Stimulated activated CD8-positive, alpha-beta memory T cell treated with anti-CD3 and anti-CD28 coated beads, Interleukin-7, amount 100 ng/mL, for 24 hours (primary cell): ENCODE results near the gene SLC18A2.
"Not testable (repeated sequence)": the region's sequence is repeated elsewhere in the genome, so short reads cannot be mapped to it uniquely, and the experiment has no call there.

Experiments
- DNase-seq: peaks from one replicate; pipeline ENCODE4 v3.0.0-alpha.2; 2020; ENCODE audit warnings: low read depth

The SLC18A2 gene

GRCh38 chr10:117240621-117241529 is at the start of gene SLC18A2:
TSS of gene SLC18A2 (plus strand) at chr10:117241114. CDS start at chr10:117241694, 580 bp downstream.
- no peak for DNase-seq

GRCh38 chr10:117197189-117197588 is 43.7 kb upstream of the SLC18A2 start, which contains the start of gene KCNK18:
TSS of gene KCNK18 (plus strand) at chr10:117197489. CDS start at chr10:117197489, 0 bp downstream.
- no peak for DNase-seq

- no peak for DNase-seq
Measured at GRCh38 chr10:117198088-117198487, 42.8 kb upstream of the SLC18A2 start.

GRCh38 chr10:117201826-117202225 is 39.1 kb upstream of the SLC18A2 start:
- DNase-seq = no peak

GRCh38 chr10:117204316-117204715 is 36.6 kb upstream of the SLC18A2 start:
- no peak for DNase-seq

- DNase-seq = no peak
Measured at GRCh38 chr10:117212176-117212575, 28.7 kb upstream of the SLC18A2 start.

DNA sequence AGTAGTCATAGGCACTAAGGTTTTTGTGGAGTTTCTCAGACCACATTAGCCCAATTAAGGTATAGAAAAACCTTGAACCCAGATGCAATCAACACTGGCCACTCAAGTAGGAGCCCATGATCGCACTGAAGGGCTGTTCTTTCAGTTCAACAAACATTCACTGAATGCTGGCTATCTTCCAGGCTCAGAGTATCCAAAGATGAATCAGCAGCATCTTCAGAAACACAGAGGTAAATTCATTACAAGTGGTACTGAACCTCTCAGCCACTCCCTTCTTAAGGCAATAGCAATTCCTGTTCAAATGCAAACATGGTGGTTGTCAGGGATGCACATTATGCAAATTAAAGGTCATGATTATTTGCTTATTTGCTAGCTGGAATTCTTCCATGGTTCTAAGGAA is 26.5 kb upstream of the SLC18A2 start:
- no peak for DNase-seq

GRCh38 chr10:117215079-117215478 is 25.8 kb upstream of the SLC18A2 start:
- no peak for DNase-seq

DNA sequence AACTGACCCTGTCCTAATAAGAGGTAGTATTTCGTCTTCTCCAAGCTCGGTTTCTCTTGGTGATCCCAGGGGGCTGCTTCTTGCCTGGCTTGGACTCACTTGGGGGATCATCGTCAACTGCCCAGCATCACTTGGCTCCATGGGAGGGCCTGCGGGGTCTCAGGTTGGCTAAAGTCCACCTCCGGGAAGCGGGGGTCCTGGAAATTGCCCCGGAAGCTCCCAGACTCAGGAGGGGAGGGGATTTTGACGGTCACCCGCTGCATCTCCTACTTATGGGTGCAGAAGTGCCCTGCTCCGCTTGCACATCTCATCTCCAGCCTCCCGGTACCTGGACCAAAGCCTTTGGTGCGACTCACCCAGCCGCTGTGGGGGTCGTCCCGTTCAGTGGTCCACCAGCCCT is 24.9 kb upstream of the SLC18A2 start:
- DNase-seq = no peak

- peak; percentile 38 for DNase-seq
Measured at GRCh38 chr10:117216611-117217195, 24.2 kb upstream of the SLC18A2 start.

DNA sequence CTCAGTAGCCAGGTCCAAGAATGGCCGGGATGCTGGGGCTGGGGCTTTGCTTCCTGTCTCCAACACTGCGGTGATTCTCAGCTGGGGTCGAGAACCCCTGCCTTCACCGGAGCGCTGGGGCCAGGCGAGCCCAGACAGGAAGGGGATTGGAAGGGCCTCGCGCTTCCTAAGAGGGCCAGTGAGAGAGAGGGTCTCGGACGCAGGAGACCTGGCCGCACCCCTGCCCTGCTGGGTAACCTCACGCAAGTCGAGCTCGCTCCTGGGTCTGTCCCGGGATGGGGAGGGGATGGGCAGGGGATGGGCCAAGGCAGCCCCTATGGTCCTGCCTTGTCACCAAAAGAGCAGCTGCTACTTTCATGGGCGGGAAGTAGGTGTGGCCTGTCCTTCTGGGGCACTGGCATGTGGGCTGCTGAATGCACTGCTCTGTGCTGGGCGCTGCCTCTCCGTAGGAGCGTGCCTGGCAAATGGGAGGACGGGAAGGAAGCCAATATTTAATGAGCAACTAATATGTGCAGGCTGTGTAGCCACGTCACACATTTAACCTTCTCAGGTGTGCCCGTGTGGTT is 23.6 kb upstream of the SLC18A2 start:
- no peak for DNase-seq

GRCh38 chr10:117218654-117219053 is 22.3 kb upstream of the SLC18A2 start:
- DNase-seq = no peak

GRCh38 chr10:117221156-117221711 is 19.7 kb upstream of the SLC18A2 start:
- DNase-seq = no peak

GRCh38 chr10:117222552-117222951 is 18.4 kb upstream of the SLC18A2 start:
- no peak for DNase-seq

DNA sequence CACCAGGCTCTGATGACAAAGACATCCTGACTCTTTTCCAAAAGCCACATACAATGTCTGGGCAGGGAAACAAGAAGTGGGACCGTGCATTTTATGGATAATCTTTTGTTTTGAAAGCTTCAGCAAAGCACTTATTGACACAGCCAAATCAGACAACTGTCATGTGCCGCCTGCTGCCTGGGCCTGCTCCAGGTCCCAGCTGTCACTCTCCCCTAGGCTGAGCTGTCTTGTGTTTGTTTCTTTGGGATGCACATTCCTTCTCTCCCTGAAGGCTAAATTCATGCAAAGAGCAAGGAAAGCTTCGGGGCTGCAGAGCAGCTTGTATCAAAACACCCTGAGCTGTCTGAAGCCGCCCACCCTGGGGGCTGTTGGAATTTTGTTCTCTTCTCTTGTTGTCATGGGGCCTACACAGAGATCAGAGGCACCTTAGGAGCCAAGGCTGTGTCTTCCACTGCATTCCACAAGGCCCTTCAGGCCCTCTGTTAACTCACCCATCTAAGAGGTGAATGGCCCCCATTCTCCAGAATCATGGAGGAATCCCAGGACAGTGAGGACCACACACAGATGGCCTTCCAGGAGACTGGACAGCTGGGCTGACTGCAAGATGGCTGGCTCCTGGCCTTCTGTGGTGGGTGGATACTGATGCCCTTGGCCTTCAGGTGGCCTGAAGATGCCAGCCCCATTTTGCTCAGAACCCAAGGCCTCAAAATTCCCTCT is 17.8 kb upstream of the SLC18A2 start:
- no peak for DNase-seq

GRCh38 chr10:117223693-117224430 is 17.1 kb upstream of the SLC18A2 start:
- DNase-seq = no peak

DNA sequence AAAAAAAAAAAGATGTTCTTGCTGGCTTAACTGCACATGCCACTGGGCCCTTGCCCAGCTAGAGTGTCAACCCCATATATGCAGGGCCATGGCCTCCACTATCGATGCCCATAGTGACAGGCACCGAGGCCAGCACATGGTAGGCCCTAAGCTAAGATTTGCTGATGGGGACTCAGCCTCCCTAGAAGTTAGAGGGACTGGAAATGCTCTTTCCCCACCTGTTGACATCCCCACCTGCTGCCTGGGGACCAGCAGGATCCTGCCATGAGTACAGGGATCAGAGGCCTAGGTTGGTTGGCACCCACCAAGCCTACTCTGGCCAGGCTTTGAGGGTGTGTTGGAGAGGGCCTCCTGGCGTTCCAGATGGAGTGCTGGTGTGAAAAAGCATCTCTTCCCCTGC is 16.0 kb upstream of the SLC18A2 start:
- DNase-seq = no peak

- no peak for DNase-seq
Measured at GRCh38 chr10:117226813-117227451, 14.0 kb upstream of the SLC18A2 start.

- DNase-seq = no peak
Measured at GRCh38 chr10:117228210-117228609, 12.7 kb upstream of the SLC18A2 start.

GRCh38 chr10:117230107-117230506 is 10.8 kb upstream of the SLC18A2 start:
- DNase-seq = not testable (repeated sequence)
